Naive B cell (primary cell): ENCODE measurements around the gene OR2Y1. TPM values are rescaled to one million over a fixed set of nuclear protein-coding genes. Genes with fewer than 3 reads are reported as not detected.
"Not testable (repeated sequence)": the region's sequence is repeated elsewhere in the genome, so short reads cannot be mapped to it uniquely, and the experiment has no call there.

ENCODE experiments used
- ATAC-seq, 2 donors: fragments of 150-1000 bp; cut with Tn5 transposase; 2 replicates each; pipeline ENCODE4 v1.10.0; 2021; ENCODE audit warnings: low read depth in 2 of 2, mild to moderate bottlenecking in 2 of 2, moderate library complexity in 2 of 2
- DNase-seq: peaks from one replicate; pipeline ENCODE4 v3.0.0; 2022
- H3K27ac Mint-ChIP-seq, 6 donors: one replicate each; pipeline ENCODE4 v1.8.0; 2020 to 2022; ENCODE audit warnings: mild to moderate bottlenecking in 6 of 6, mixed read lengths in 6 of 6, moderate library complexity in 5 of 6, inconsistent platforms in 2 of 6
- H3K27me3 Mint-ChIP-seq, 3 donors: one replicate each; pipeline ENCODE4 v1.8.0; 2021 to 2022; ENCODE audit warnings: mixed read lengths in 3 of 3, mild to moderate bottlenecking in 1 of 3
- H3K36me3 Mint-ChIP-seq, 2 donors: one replicate each; pipeline ENCODE4 v1.8.0; 2020 to 2022; ENCODE audit warnings: mixed read lengths in 2 of 2, inconsistent platforms in 1 of 2, mild to moderate bottlenecking in 1 of 2
- H3K4me1 Mint-ChIP-seq, 3 donors: one replicate each; pipeline ENCODE4 v1.8.0; 2020 to 2022; ENCODE audit warnings: mixed read lengths in 3 of 3, inconsistent platforms in 1 of 3, mild to moderate bottlenecking in 1 of 3, moderate library complexity in 1 of 3
- H3K4me3 Mint-ChIP-seq, 8 donors: one replicate each; pipeline ENCODE4 v1.8.0; 2020 to 2022; ENCODE audit warnings: mild to moderate bottlenecking in 8 of 8, mixed read lengths in 8 of 8, moderate library complexity in 8 of 8, inconsistent platforms in 2 of 8
- H3K9me3 Mint-ChIP-seq, 7 donors: one replicate each; pipeline ENCODE4 v1.8.0; 2020 to 2022; ENCODE audit warnings: mixed read lengths in 7 of 7, mild to moderate bottlenecking in 5 of 7, inconsistent platforms in 2 of 7, moderate library complexity in 1 of 7
- polyA plus RNA-seq, 6 donors: library from polyadenylated mRNA; unstranded; fragments of 300-500 nt; fragmentation: Illumina TruSeq; gene quantifications; one replicate each; pipeline ENCODE4 v1.2.3, GENCODE V29; 2021; ENCODE audit warnings: low read depth in 6 of 6

OR2Y1 gene
- polyA plus RNA-seq, 6 donors from 2014 or later: not detected

GRCh38 chr5:180777475-180777874 is 37.6 kb upstream of the OR2Y1 start:
- no peak overlapping the region for H3K4me3 Mint-ChIP-seq
- H3K27ac Mint-ChIP-seq: no peak overlapping the region
- ATAC-seq (no peak), DNase-seq (no peak)
- H3K9me3 Mint-ChIP-seq: peaks cover 2 to 11% (median 9%) of the 10 kb centered on the region in 7 donors
- peaks cover 0 to 22% (median 10%) of the 10 kb centered on the region in 3 donors for H3K27me3 Mint-ChIP-seq
- no peaks in the 10 kb centered on the region for H3K4me1 Mint-ChIP-seq
- peaks cover 0 to 11% of the 10 kb centered on the region in 2 donors for H3K36me3 Mint-ChIP-seq

- peaks cover 7 to 14% of the 10 kb centered on the region in 2 donors for H3K36me3 Mint-ChIP-seq
- no peak overlapping the region for H3K4me3 Mint-ChIP-seq
- peaks cover 5 to 21% (median 17%) of the 10 kb centered on the region in 7 donors for H3K9me3 Mint-ChIP-seq
- peaks cover 0 to 22% (median 10%) of the 10 kb centered on the region in 3 donors for H3K27me3 Mint-ChIP-seq
- H3K27ac Mint-ChIP-seq: no peak overlapping the region
- DNase-seq: no peak
- H3K4me1 Mint-ChIP-seq: no peaks in the 10 kb centered on the region
- ATAC-seq: no peak
Observed at GRCh38 chr5:180776376-180776775, 36.5 kb upstream of the OR2Y1 start.

GRCh38 chr5:180775624-180776023 is 35.8 kb upstream of the OR2Y1 start:
- no peaks in the 10 kb centered on the region for H3K4me1 Mint-ChIP-seq
- H3K4me3 Mint-ChIP-seq: no peak overlapping the region
- DNase-seq (no peak), ATAC-seq (no peak)
- peaks cover 5 to 21% (median 19%) of the 10 kb centered on the region in 7 donors for H3K9me3 Mint-ChIP-seq
- peaks cover 7 to 14% of the 10 kb centered on the region in 2 donors for H3K36me3 Mint-ChIP-seq
- no peak overlapping the region for H3K27ac Mint-ChIP-seq
- peaks cover 0 to 22% (median 10%) of the 10 kb centered on the region in 3 donors for H3K27me3 Mint-ChIP-seq

- DNase-seq (no peak), ATAC-seq (no peak)
- Mint-ChIP-seq H3K4me1 (no peaks in the 10 kb centered on the region), H3K4me3 (no peak overlapping the region), H3K27me3 (peaks cover 6 to 38% (median 16%) of the 10 kb centered on the region in 3 donors), H3K27ac (no peak overlapping the region), H3K9me3 (peaks cover 11 to 38% (median 28%) of the 10 kb centered on the region in 7 donors), H3K36me3 (peaks cover 7 to 22% of the 10 kb centered on the region in 2 donors)
Observed at GRCh38 chr5:180771839-180772238, 32.0 kb upstream of the OR2Y1 start.

- DNase-seq (no peak), ATAC-seq (no peak)
- Mint-ChIP-seq H3K9me3 (peaks cover 11 to 49% (median 37%) of the 10 kb centered on the region in 7 donors), H3K4me1 (no peaks in the 10 kb centered on the region), H3K4me3 (no peak overlapping the region), H3K27me3 (peaks cover 10 to 46% (median 13%) of the 10 kb centered on the region in 3 donors), H3K36me3 (peaks cover 11 to 22% of the 10 kb centered on the region in 2 donors), H3K27ac (no peak overlapping the region)
Observed at GRCh38 chr5:180769821-180770220, 30.0 kb upstream of the OR2Y1 start.

GRCh38 chr5:180755601-180756000 is 15.7 kb upstream of the OR2Y1 start:
- H3K4me3 Mint-ChIP-seq: no peak overlapping the region
- H3K9me3 Mint-ChIP-seq: peaks cover 4 to 48% (median 24%) of the 10 kb centered on the region in 7 donors
- H3K4me1 Mint-ChIP-seq: no peaks in the 10 kb centered on the region
- ATAC-seq (no peak), DNase-seq (no peak)
- peaks cover 0 to 11% of the 10 kb centered on the region in 2 donors for H3K36me3 Mint-ChIP-seq
- no peak overlapping the region for H3K27ac Mint-ChIP-seq
- H3K27me3 Mint-ChIP-seq: peaks cover 4 to 32% (median 24%) of the 10 kb centered on the region in 3 donors

- Mint-ChIP-seq H3K36me3 (no peaks in the 10 kb centered on the region), H3K9me3 (peaks cover 0 to 2% (median 0%) of the 10 kb centered on the region in 7 donors), H3K4me1 (no peaks in the 10 kb centered on the region), H3K4me3 (no peak overlapping the region), H3K27me3 (peaks cover 22 to 30% (median 25%) of the 10 kb centered on the region in 3 donors), H3K27ac (no peak overlapping the region)
- no peak for ATAC-seq
- DNase-seq: no peak
Observed at GRCh38 chr5:180744253-180744652, 4.4 kb upstream of the OR2Y1 start.

- ATAC-seq: no peak
- H3K27me3 Mint-ChIP-seq: peaks cover 20 to 32% (median 29%) of the 10 kb centered on the region in 3 donors
- no peak overlapping the region for H3K27ac Mint-ChIP-seq
Observed at GRCh38 chr5:180742727-180743126, 2.9 kb upstream of the OR2Y1 start.

GRCh38 chr5:180740953-180741352 is 1.1 kb upstream of the OR2Y1 start:
- H3K27me3 Mint-ChIP-seq: peaks cover 21 to 31% (median 30%) of the 10 kb centered on the region in 3 donors
- not testable (repeated sequence) for H3K4me1 Mint-ChIP-seq, H3K9me3 Mint-ChIP-seq, H3K27ac Mint-ChIP-seq, H3K4me3 Mint-ChIP-seq, DNase-seq, ATAC-seq, H3K36me3 Mint-ChIP-seq

More at GRCh38 chr5:180742727-180743126, 2.9 kb upstream of the OR2Y1 start:
- H3K36me3 Mint-ChIP-seq: no peaks in the 10 kb centered on the region
- H3K4me3 Mint-ChIP-seq: no peak overlapping the region
- no peak for DNase-seq
- H3K9me3 Mint-ChIP-seq: peaks cover 0 to 2% (median 0%) of the 10 kb centered on the region in 7 donors
- no peaks in the 10 kb centered on the region for H3K4me1 Mint-ChIP-seq

- H3K27ac Mint-ChIP-seq: peak overlapping the region in 1 of 6 donors; percentile 15
- peak overlapping the region in 1 of 8 donors; percentile 69 for H3K4me3 Mint-ChIP-seq
- DNase-seq: no peak
- H3K36me3 Mint-ChIP-seq: no peaks in the 10 kb centered on the region
- peaks cover 0 to 2% (median 0%) of the 10 kb centered on the region in 7 donors for H3K9me3 Mint-ChIP-seq
- no peaks in the 10 kb centered on the region for H3K4me1 Mint-ChIP-seq
- peaks cover 28 to 43% (median 30%) of the 10 kb centered on the region in 3 donors for H3K27me3 Mint-ChIP-seq
- ATAC-seq: no peak
Observed at GRCh38 chr5:180739271-180739670, 587 bp downstream of the OR2Y1 start.

GRCh38 chr5:180736536-180736935 is 3.3 kb downstream of the OR2Y1 start:
- Mint-ChIP-seq H3K27me3 (peaks cover 30 to 55% (median 40%) of the 10 kb centered on the region in 3 donors), H3K9me3 (peaks cover 0 to 2% (median 0%) of the 10 kb centered on the region in 7 donors), H3K4me1 (no peaks in the 10 kb centered on the region), H3K36me3 (no peaks in the 10 kb centered on the region), H3K4me3 (no peak overlapping the region), H3K27ac (no peak overlapping the region)
- DNase-seq (no peak), ATAC-seq (no peak)

GRCh38 chr5:180724944-180725343 is 14.9 kb downstream of the OR2Y1 start:
- ATAC-seq (no peak), DNase-seq (no peak)
- Mint-ChIP-seq H3K4me1 (no peaks in the 10 kb centered on the region), H3K27ac (no peak overlapping the region), H3K27me3 (peaks cover 47 to 73% (median 71%) of the 10 kb centered on the region in 3 donors), H3K9me3 (no peaks in the 10 kb centered on the region), H3K36me3 (no peaks in the 10 kb centered on the region), H3K4me3 (no peak overlapping the region)

GRCh38 chr5:180723936-180724335 is 15.9 kb downstream of the OR2Y1 start:
- Mint-ChIP-seq H3K27ac (no peak overlapping the region), H3K4me1 (no peaks in the 10 kb centered on the region), H3K36me3 (no peaks in the 10 kb centered on the region), H3K9me3 (no peaks in the 10 kb centered on the region), H3K27me3 (peaks cover 47 to 73% (median 71%) of the 10 kb centered on the region in 3 donors), H3K4me3 (no peak overlapping the region)
- no peak for DNase-seq
- ATAC-seq: no peak

GRCh38 chr5:180720486-180720885 is 19.4 kb downstream of the OR2Y1 start:
- ATAC-seq (no peak), DNase-seq (no peak)
- H3K27ac Mint-ChIP-seq: no peak overlapping the region
- H3K4me1 Mint-ChIP-seq: no peaks in the 10 kb centered on the region
- no peaks in the 10 kb centered on the region for H3K36me3 Mint-ChIP-seq
- no peak overlapping the region for H3K4me3 Mint-ChIP-seq
- peaks cover 37 to 71% (median 59%) of the 10 kb centered on the region in 3 donors for H3K27me3 Mint-ChIP-seq
- H3K9me3 Mint-ChIP-seq: no peaks in the 10 kb centered on the region
